Osteoblast (primary cell): ENCODE data around the gene NR1I2. TPM values are rescaled to one million over a fixed set of nuclear protein-coding genes. Genes with fewer than 3 reads are reported as not detected.

Experiments used
- DNase-seq: peaks from one replicate; pipeline ENCODE4 v3.0.0; 2011; ENCODE audit warnings: low spot score, mixed read lengths; ENCODE audit not compliant: insufficient read length; ENCODE audit errors: missing footprints
- H2AFZ ChIP-seq: 2 replicates; pipeline ENCODE4 v1.6.0; 2011; ENCODE audit warnings: mild to moderate bottlenecking, low read length
- H3K27ac ChIP-seq: 2 replicates; pipeline ENCODE4 v1.5.1; 2011; ENCODE audit warnings: mild to moderate bottlenecking, low read depth, low read length, moderate library complexity
- H3K27me3 ChIP-seq: 2 replicates; pipeline ENCODE4 v1.6.0; 2012; ENCODE audit warnings: mild to moderate bottlenecking, control low read depth, inconsistent platforms, low read length, moderate library complexity; ENCODE audit not compliant: insufficient read depth
- H3K36me3 ChIP-seq: 2 replicates; pipeline ENCODE4 v1.5.1; 2011; ENCODE audit warnings: mild to moderate bottlenecking, low read length, control low read depth, moderate library complexity; ENCODE audit not compliant: insufficient read depth
- H3K4me1 ChIP-seq: 2 replicates; pipeline ENCODE4 v1.5.1; 2011; ENCODE audit warnings: mild to moderate bottlenecking, low read length, control low read depth, moderate library complexity; ENCODE audit not compliant: insufficient read depth
- H3K4me2 ChIP-seq: 2 replicates; pipeline ENCODE4 v1.6.0; 2011; ENCODE audit warnings: mild to moderate bottlenecking, low read length; ENCODE audit not compliant: insufficient read depth
- H3K4me3 ChIP-seq: fragments of 200-600 bp; sonication (generic); 3 replicates; pipeline ENCODE4 v1.5.1; 2012; ENCODE audit warnings: mild to moderate bottlenecking, low read length, inconsistent platforms; ENCODE audit not compliant: insufficient read depth
- H3K79me2 ChIP-seq: 2 replicates; pipeline ENCODE4 v1.6.0; 2012; ENCODE audit warnings: mild to moderate bottlenecking, low read length, control low read depth, inconsistent platforms; ENCODE audit not compliant: insufficient read depth
- H3K9me3 ChIP-seq: 2 replicates; pipeline ENCODE4 v1.5.1; 2011; ENCODE audit warnings: low read depth, low read length, control low read depth
- H4K20me1 ChIP-seq: 2 replicates; pipeline ENCODE4 v1.6.0; 2012; ENCODE audit warnings: mild to moderate bottlenecking, low read length, control low read depth; ENCODE audit not compliant: insufficient read depth
- total RNA-seq: library from RNA; depleted of rRNA; stranded (reverse); fragments of >200 nt; gene quantifications from 2 replicates; pipeline ENCODE4 v1.2.3, GENCODE V29; 2012
- TF ChIP-seq, protein P1 (sequence below): IDR thresholded peaks from 2 replicates; pipeline ENCODE4 v1.5.1; 2011; ENCODE audit warnings: mild to moderate bottlenecking, low read depth, low read length, moderate library complexity; ENCODE audit errors: extremely low read depth

NR1I2 gene
- total RNA-seq, 1 donor: 0.36 TPM

DNA sequence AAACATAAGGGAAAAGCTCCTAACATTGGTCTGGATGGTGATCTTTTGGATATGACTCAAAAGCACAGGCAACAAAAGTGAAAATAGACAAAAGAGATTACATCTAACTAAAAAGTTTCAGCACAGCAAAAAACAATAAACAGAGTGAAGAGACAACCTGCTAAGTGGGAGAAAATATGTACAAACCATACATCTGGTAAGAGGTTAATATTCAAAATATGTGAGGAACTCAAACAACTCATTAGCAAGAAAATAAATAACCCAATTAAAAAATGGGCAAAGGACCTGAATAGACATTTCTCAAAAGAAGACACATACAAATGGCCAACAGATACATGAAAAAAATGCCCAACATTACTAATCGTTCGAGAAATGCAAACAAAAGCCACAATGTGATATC is 19.0 kb upstream of the NR1I2 start:
- TF ChIP-seq, protein P1, sequence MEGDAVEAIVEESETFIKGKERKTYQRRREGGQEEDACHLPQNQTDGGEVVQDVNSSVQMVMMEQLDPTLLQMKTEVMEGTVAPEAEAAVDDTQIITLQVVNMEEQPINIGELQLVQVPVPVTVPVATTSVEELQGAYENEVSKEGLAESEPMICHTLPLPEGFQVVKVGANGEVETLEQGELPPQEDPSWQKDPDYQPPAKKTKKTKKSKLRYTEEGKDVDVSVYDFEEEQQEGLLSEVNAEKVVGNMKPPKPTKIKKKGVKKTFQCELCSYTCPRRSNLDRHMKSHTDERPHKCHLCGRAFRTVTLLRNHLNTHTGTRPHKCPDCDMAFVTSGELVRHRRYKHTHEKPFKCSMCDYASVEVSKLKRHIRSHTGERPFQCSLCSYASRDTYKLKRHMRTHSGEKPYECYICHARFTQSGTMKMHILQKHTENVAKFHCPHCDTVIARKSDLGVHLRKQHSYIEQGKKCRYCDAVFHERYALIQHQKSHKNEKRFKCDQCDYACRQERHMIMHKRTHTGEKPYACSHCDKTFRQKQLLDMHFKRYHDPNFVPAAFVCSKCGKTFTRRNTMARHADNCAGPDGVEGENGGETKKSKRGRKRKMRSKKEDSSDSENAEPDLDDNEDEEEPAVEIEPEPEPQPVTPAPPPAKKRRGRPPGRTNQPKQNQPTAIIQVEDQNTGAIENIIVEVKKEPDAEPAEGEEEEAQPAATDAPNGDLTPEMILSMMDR: no peak

DNA sequence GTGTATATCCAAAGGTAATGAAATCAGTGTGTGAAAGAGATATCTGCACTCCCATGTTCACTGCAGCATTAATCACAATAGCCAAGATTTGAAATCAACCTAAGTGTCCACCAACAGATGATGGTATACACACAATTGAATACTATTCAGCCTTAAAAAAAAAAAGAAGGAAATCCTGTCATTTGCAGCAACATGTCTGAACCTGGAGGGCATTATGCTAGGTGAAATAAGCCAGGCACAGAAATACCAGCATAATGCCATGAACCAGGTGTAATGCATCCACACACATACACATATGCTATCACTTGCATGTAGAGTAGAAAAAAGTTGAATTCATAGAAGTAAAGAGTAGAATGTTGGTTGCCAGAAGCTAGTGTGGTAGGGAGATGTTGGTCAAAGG is 18.4 kb upstream of the NR1I2 start:
- no peaks in the 10 kb centered on the region for H3K36me3 ChIP-seq
- H3K27ac ChIP-seq: no peak overlapping the region
- H3K4me1 ChIP-seq: no peaks in the 10 kb centered on the region
- H3K79me2 ChIP-seq: no peaks in the 10 kb centered on the region
- no peaks in the 10 kb centered on the region for H3K27me3 ChIP-seq
- H2AFZ ChIP-seq: no peak overlapping the region
- H3K4me3 ChIP-seq: no peak overlapping the region
- peaks cover 2% of the 10 kb centered on the region for H3K9me3 ChIP-seq
- no peak overlapping the region for H3K4me2 ChIP-seq
- TF ChIP-seq, protein P1: no peak
- no peaks in the 10 kb centered on the region for H4K20me1 ChIP-seq
- no peak for DNase-seq

More for the DNA sequence above, 19.0 kb upstream of the NR1I2 start:
- Histone ChIP-seq H3K27me3 (no peaks in the 10 kb centered on the region), H3K36me3 (no peaks in the 10 kb centered on the region), H4K20me1 (no peaks in the 10 kb centered on the region), H3K4me3 (no peak overlapping the region), H3K79me2 (no peaks in the 10 kb centered on the region), H3K4me1 (no peaks in the 10 kb centered on the region), H2AFZ (no peak overlapping the region), H3K27ac (no peak overlapping the region), H3K9me3 (peaks cover 2% of the 10 kb centered on the region), H3K4me2 (no peak overlapping the region)
- DNase-seq: no peak

DNA sequence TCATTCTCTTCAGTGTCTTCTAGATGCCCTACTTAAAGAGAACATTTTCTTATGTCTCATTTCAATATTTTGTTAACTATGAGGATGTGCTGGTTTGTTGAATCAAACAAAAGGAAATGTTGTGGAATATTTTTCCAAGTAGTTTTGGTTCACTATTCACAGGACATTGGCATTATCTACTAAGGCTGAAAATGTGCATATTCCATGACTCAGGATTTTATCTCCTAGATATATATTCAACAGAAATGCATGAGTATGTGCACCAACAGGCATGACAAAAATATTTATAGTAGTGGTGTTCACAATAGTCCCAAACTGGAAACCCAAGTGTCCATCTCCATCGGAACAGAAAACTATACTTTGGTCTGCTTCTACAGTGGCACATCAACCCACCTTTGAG is 16.7 kb upstream of the NR1I2 start:
- Histone ChIP-seq H4K20me1 (no peaks in the 10 kb centered on the region), H3K4me2 (no peak overlapping the region), H3K4me1 (peaks cover 7% of the 10 kb centered on the region), H3K4me3 (no peak overlapping the region), H3K27ac (no peak overlapping the region), H2AFZ (no peak overlapping the region), H3K9me3 (peaks cover 2% of the 10 kb centered on the region), H3K27me3 (no peaks in the 10 kb centered on the region), H3K36me3 (no peaks in the 10 kb centered on the region), H3K79me2 (no peaks in the 10 kb centered on the region)
- TF ChIP-seq, protein P1: no peak
- DNase-seq: no peak

DNA sequence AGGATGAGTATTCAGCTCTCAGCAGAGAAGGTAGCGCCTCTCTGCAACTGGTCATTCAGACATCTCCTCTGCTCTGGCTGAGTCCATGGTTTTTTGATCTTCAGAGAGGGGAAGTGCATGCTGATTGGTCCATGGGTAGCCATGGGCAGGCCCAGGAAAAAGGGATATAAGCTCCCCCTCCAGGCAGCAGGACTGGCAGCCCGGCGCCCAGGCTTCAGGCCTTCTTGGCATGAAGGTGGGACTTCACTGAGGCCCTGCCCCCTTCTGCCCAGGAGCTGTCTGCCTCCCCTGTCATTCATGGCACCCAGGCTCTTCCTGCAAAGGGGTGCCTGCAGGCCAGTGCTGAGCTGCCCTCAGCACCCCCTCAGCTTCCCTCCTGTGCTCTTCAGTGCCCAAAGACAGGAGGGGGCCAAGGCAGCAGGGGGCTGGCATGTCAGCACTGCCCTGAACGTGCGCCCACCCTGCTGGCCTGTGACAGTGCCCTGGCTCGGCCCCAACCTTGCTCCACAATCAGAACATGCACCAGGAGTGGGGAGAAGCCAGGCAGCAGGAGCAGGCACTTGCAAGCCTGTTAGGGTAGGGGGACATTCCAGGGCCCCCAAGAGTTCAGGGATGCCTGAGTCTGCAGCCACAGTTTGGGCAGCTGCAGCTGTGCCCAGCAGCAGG is 13.8 kb upstream of the NR1I2 start:
- no peak overlapping the region for H2AFZ ChIP-seq
- H3K9me3 ChIP-seq: no peaks in the 10 kb centered on the region
- no peaks in the 10 kb centered on the region for H4K20me1 ChIP-seq
- H3K36me3 ChIP-seq: no peaks in the 10 kb centered on the region
- no peaks in the 10 kb centered on the region for H3K27me3 ChIP-seq
- TF ChIP-seq, protein P1: no peak
- H3K79me2 ChIP-seq: no peaks in the 10 kb centered on the region
- DNase-seq: no peak
- H3K27ac ChIP-seq: no peak overlapping the region
- H3K4me2 ChIP-seq: no peak overlapping the region
- H3K4me1 ChIP-seq: peaks cover 7% of the 10 kb centered on the region
- no peak overlapping the region for H3K4me3 ChIP-seq
